ENCODE results near the gene MFF. TPM values are rescaled to one million over a fixed set of nuclear protein-coding genes. Genes with fewer than 3 reads are reported as not detected.

MFF gene, protein sequence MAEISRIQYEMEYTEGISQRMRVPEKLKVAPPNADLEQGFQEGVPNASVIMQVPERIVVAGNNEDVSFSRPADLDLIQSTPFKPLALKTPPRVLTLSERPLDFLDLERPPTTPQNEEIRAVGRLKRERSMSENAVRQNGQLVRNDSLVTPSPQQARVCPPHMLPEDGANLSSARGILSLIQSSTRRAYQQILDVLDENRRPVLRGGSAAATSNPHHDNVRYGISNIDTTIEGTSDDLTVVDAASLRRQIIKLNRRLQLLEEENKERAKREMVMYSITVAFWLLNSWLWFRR
- 68.1 TPM for polyA plus RNA-seq (ENCODE audit: insufficient read length)

GRCh38 chr2:227324995-227325838, at the start of gene MFF:
MFF (plus strand) TSS chr2:227325251; CDS start chr2:227330666, 5,415 bp downstream.
- peak; percentile 86 for DNase-seq (ENCODE audit: low read depth)

GRCh38 chr2:227280895-227281294, 44.2 kb upstream of the MFF start:
- DNase-seq (ENCODE audit: low read depth) = no peak

DNA sequence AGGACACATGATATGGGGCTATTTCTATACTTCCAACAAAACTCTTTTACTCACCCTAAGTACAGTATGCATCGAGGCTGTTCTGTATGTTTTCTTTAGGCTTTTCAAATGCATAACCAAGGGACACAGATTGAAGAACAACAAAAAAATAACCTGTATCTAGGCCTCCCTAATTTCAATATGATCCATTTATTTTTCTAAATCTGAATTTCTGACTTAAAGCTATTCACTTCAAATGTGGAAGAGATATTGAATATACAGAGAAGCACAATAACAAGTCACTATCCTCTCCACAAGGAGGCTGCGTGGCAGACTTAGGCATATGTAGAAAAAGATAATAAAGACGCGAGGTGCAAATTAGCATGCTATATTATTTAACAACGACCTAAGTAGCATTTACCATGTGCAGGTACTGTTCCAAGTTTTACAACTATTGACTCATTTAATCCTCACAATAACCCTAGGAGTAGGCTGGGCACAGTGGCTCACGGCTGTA, 39.3 kb upstream of the MFF start:
- DNase-seq (ENCODE audit: low read depth) = no peak

GRCh38 chr2:227287771-227288170, 37.3 kb upstream of the MFF start:
- no peak for DNase-seq (ENCODE audit: low read depth)

GRCh38 chr2:227292314-227292713, 32.7 kb upstream of the MFF start:
- no peak for DNase-seq (ENCODE audit: low read depth)

- DNase-seq (ENCODE audit: low read depth) = no peak
These were observed 31.5 kb upstream of the MFF start for GRCh38 chr2:227293531-227293930.

DNA sequence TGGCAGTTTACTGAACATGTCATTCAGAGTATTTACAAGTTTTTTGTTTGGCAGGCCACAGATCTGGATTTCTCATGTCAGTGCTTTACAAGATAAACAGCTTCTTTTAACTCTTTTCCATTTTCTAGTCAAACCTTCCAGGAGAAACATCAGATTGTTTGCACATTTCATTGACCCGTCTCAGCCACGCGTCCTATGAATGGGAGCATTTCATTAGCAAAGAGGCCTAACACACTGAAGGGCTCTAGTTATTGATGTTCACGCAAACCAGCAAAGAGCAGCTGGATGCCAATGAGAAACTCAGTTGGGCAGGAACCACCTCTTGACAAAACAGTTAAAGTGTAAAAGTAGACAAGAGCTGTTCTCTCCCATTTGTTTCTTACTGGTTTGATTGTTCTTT, 29.2 kb upstream of the MFF start:
- no peak for DNase-seq (ENCODE audit: low read depth)

DNA sequence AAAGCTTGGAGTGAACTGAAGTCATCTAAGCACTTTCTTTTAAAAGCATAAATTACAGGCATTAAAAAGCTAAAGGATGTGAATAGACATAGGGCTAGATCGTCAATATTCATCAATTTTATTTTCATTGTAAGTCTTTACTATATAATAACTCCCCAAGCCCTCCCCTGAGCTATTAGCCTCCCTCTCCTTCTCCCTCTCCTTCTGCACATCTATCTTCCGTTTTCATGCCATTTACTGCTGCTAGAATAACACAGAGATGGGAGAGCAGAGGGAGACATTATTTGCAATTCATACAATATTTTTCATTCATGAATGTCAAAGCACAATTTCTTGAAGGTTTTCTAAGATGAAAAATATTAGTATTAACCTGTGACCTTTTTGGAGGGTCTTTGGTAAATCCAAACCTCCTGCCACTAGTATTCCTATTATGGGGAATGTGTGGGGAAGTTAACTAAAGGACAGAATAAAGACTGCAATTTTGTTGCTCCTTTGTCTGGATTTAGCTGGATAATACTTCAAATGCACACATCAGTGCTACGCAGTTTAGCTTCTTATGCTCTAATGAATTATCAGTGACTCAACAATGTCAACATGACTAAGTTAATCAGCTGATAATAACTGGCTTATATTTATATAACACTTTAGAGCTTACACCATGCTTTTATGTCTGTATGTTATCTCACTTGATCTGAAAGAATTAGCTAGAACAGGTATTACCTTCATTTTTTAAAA, 28.2 kb upstream of the MFF start:
- no peak for DNase-seq (ENCODE audit: low read depth)

DNA sequence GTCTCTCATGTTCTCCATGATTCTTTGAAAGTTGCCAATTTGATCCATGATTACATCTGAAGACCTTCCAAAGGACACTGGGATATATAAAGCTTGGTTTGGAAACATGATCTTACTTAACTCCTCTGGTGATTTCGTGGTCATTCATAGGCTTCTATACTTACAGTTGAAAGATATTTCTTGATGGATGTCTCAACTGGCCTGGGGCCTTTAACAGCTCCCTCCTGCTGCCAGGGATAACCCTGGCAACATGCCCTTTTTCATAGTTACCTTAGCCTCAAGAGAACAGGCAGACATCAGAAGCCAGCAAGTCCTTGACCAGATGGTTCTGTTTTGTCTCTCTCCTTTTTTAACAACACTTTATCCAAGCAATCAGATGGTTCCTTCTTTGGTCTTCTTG, 23.5 kb upstream of the MFF start:
- no peak for DNase-seq (ENCODE audit: low read depth)

- DNase-seq (ENCODE audit: low read depth) = no peak
These were observed 16.3 kb upstream of the MFF start for GRCh38 chr2:227308784-227309183.

DNA sequence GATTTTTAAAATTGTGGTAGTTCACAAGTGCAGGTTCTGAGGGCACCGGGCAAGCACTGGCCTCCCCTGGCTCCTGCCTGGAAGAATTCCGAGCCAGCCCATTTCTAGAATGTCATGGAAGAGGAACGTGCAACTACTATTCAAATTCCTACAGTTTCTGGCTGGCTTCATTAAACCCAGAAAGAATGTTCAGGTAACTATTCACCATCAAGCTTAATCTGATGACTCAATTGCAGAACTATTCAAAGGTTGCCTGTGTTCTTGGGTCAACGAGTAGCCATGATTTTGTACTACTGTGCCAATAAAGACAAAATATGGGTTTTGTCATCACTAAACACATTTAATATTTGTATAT, 14.3 kb upstream of the MFF start:
- DNase-seq (ENCODE audit: low read depth) = no peak

DNA sequence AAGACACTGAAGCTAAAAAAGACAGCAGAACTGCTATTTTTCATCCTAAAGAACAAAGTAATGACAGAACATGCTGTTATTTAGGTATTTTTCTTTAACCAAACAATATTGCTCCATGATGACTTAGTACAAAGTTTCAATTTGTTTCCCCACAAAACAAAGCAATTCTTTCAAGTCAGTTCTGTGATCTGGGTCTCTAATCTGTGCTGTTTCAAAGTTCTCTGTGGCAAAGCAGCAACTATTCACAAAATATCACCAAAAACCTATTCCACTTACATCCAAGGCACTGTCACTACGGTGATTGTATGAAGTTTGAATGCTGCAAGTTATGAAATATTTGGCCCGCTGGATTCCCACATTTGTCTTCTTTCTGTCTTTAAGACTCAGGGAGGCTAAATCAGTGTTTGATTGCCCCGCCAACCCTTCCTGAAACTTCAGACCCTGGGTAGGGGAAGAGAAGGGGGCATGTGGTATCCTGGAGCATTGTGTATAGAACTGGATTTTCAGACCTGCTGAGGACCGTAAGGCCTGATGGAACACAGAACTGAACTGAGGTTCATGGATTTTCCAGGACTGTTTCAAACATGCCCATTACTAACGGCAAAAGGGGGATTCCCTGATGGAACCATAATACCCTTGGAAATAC, 13.1 kb upstream of the MFF start:
- DNase-seq (ENCODE audit: low read depth) = no peak

DNA sequence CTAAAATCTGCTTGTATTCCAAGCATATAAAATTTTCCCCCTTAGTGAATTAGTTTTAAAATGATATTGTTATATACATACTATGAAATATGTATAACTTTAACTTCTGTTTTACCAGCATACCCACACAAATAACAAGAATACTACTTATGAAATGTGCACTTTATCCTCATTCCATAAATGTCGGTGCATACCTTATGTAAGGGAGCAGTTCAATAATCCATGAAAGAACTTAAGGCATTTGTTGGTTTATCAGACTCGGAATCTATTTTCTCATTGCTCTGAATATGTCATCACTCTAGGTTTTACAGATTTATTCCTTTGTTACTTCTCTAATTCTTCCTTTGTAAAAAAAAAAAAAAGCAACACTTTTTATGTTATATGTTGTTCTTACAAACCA, 12.5 kb upstream of the MFF start:
- DNase-seq (ENCODE audit: low read depth) = no peak

DNA sequence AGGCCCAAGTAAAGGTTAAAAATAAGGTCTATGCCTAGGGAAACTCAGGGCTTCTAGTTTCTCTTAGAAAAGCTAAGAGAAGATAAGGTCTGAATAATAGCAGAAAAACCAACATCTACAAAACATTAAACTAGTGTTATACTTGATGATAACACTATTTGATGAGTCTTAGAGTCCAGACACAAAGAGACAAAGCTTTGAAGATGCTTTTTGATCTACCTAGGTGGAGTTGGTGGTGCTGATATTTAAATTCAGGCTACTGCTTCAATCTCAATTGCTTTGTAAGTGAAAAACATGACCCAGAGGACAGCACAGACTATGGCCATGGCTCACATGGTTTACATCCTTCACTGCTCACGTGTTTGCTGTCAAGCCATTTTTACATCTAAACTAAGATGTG, 11.7 kb upstream of the MFF start:
- no peak for DNase-seq (ENCODE audit: low read depth)

DNA sequence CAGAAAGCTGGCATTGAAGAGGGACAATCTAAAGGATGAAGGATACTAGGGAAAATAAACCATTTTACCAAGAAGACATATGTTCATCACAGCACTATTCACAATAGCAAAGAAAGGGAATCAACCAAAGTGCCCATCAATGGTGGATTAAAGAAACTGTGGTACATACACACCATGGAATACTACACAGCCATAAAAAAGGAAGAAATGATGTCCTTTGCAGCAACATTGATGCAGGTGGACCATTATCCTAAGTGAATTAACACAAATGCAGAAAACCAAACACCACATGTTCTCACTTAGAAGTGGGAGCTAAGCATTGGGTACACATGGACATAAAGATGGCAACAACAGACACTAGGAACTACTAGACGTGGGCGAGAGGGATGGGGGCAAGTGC, 7.2 kb upstream of the MFF start:
- no peak for DNase-seq (ENCODE audit: low read depth)

- no peak for DNase-seq (ENCODE audit: low read depth)
These were observed 4.6 kb upstream of the MFF start for GRCh38 chr2:227320305-227321094.

GRCh38 chr2:227322530-227323205, 2.4 kb upstream of the MFF start:
- DNase-seq (ENCODE audit: low read depth) = no peak

GRCh38 chr2:227323818-227324217, 1.2 kb upstream of the MFF start:
- no peak for DNase-seq (ENCODE audit: low read depth)

GRCh38 chr2:227324642-227324994, 433 bp upstream of the MFF start:
- DNase-seq (ENCODE audit: low read depth) = no peak

GRCh38 chr2:227325839-227326195, 766 bp downstream of the MFF start:
- peak; percentile 4 for DNase-seq (ENCODE audit: low read depth)

- no peak for DNase-seq (ENCODE audit: low read depth)
These were observed 1.7 kb downstream of the MFF start for GRCh38 chr2:227326783-227327182.

Measured in forelimb muscle (tissue), 1 donor.